Stomach (tissue), 9 donors: ENCODE measurements around the gene BTBD2. TPM values are rescaled to one million over a fixed set of nuclear protein-coding genes. Genes with fewer than 3 reads are reported as not detected.

Source experiments
- DNase-seq, 2 donors: peaks; one replicate each; pipeline versions ENCODE4 v3.0.0 to v3.0.0-alpha.2; 2013 to 2019
- H3K27ac ChIP-seq, 5 donors: fragments of 200-600 bp in 4 of 5; sonication (generic) in 4 of 5; one replicate each; pipeline ENCODE4 v1.5.1; 2013 to 2019; ENCODE audit warnings: mild to moderate bottlenecking in 1 of 5, moderate library complexity in 1 of 5
- H3K27me3 ChIP-seq, 3 donors: fragments of 200-600 bp; sonication (generic); one replicate each; pipeline ENCODE4 v1.5.1; 2017 to 2019; ENCODE audit warnings: mixed run types in 1 of 3
- H3K36me3 ChIP-seq, 4 donors: fragments of 200-600 bp; sonication (generic); 1 replicate in 3 of 4; 2 replicates in 1 of 4; pipeline ENCODE4 v1.5.1; 2016 to 2019
- H3K4me1 ChIP-seq, 4 donors: fragments of 200-600 bp; sonication (generic); one replicate each; pipeline ENCODE4 v1.5.1; 2016 to 2019
- H3K4me3 ChIP-seq, 4 donors: fragments of 200-600 bp; sonication (generic) in 3 of 4; one replicate each; pipeline ENCODE4 v1.5.1; 2016 to 2019; ENCODE audit warnings: mild to moderate bottlenecking in 1 of 4
- H3K9me3 ChIP-seq, 4 donors: fragments of 200-600 bp; sonication (generic); one replicate each; pipeline ENCODE4 v1.5.1; 2016 to 2019
- EP300 ChIP-seq: sonication (generic); formaldehyde crosslinking; IDR thresholded peaks from one replicate; pipeline ENCODE4 v1.6.1; 2017; ENCODE audit warnings: antibody characterized with exemption
- POLR2A ChIP-seq, 4 donors: fragments of 450-650 bp; IDR thresholded peaks; one replicate each; pipeline ENCODE4 v1.6.1; 2016; ENCODE audit warnings: antibody characterized with exemption in 4 of 4, control low read depth in 2 of 4, mild to moderate bottlenecking in 1 of 4, moderate library complexity in 1 of 4
- POLR2AphosphoS5 ChIP-seq, 3 donors: sonication (generic); formaldehyde crosslinking; IDR thresholded peaks; one replicate each; pipeline ENCODE4 v1.6.1; 2016; ENCODE audit warnings: antibody characterized with exemption in 3 of 3
- WGBS, 5 donors: extraction: QIAGEN DNeasy Blood & Tissue Kit in 3 of 5; methylation state at CpG; one replicate each; pipeline versions ENCODE4 v1.1.5 to v1.1.7; 2013 to 2018; 5-methylcytosine and 5-hydroxymethylcytosine counted together
- intact Hi-C: fragments of 100-400 bp; cut with DNase I; formaldehyde crosslinking; loops from one replicate; pipeline ENCODE4 v1.15.1; 2023; ENCODE audit warnings: low total_unique reads
- polyA plus RNA-seq, 3 donors: library from polyadenylated mRNA; stranded (reverse); fragments of 200-250 nt; gene quantifications; one replicate each; pipeline ENCODE4 v1.2.3, GENCODE V29; 2013
- total RNA-seq, 5 donors: library from RNA; depleted of rRNA; stranded (reverse); fragments of >200 nt; gene quantifications; one replicate each; pipeline versions ENCODE4 v1.1.0 to v1.2.3, GENCODE V29; 2014 to 2016
- TF ChIP-seq, protein P1 (sequence below), 7 experiments: fragments of 450-650 bp in 4 of 7; fragments of 200-600 bp in 3 of 7; sonication (generic) in 3 of 7; IDR thresholded peaks; one replicate each; pipeline ENCODE4 v1.5.1; 2016 to 2019; ENCODE audit warnings: antibody characterized with exemption in 7 of 7, control low read depth in 2 of 7, mild to moderate bottlenecking in 1 of 7
- donor health status: healthy with polysubstance abuse.
- donor health status: Bipolar disorder and iron deficiency.
- donor health status: healthy.

Gene BTBD2
- total and polyA plus RNA-seq, 8 donors = 17.9 to 50.2 (median 37.6) TPM

GRCh38 chr19:2032296-2032941 lies 16.9 kb upstream of the BTBD2 start:
- TF ChIP-seq POLR2AphosphoS5 (IDR thresholded peaks at IDR 0.05) (peak; percentile 88 to 96 (median 94)), POLR2A (IDR thresholded peaks at IDR 0.05) (no peak), EP300 (peak; percentile 87)
- peaks cover 38 to 73% (median 54%) of the 10 kb centered on the region in 4 donors for H3K4me1 ChIP-seq
- peaks cover 6 to 11% (median 8%) of the 10 kb centered on the region in 4 donors for H3K9me3 ChIP-seq
- intact Hi-C loops = no loop called here
- DNase-seq = peak; percentile 96 to 98
- peak overlapping the region; percentile 90 to 97 (median 95) for H3K27ac ChIP-seq
- 6 to 11% (median 8%) methylated on average over 18 to 19 of the region's 19 CpGs for WGBS, 5 donors
- peak overlapping the region in 3 of 4 donors; percentile 5 to 29 (median 27) for H3K4me3 ChIP-seq
- H3K36me3 ChIP-seq = no peaks in the 10 kb centered on the region
- H3K27me3 ChIP-seq = no peaks in the 10 kb centered on the region

GRCh38 chr19:2027361-2027760 lies 11.8 kb upstream of the BTBD2 start:
- H3K27ac ChIP-seq = peak overlapping the region in 2 of 5 donors; percentile 2 to 38
- WGBS, 5 donors = 71 to 77% (median 72%) methylated on average over 9 of the region's 9 CpGs
- H3K36me3 ChIP-seq = no peaks in the 10 kb centered on the region
- no peaks in the 10 kb centered on the region for H3K27me3 ChIP-seq
- intact Hi-C loops = no loop called here
- peaks cover 0 to 4% (median 2%) of the 10 kb centered on the region in 4 donors for H3K9me3 ChIP-seq
- no peak overlapping the region for H3K4me3 ChIP-seq
- no peak for TF ChIP-seq POLR2A (IDR thresholded peaks at IDR 0.05)
- TF ChIP-seq, protein P1, sequence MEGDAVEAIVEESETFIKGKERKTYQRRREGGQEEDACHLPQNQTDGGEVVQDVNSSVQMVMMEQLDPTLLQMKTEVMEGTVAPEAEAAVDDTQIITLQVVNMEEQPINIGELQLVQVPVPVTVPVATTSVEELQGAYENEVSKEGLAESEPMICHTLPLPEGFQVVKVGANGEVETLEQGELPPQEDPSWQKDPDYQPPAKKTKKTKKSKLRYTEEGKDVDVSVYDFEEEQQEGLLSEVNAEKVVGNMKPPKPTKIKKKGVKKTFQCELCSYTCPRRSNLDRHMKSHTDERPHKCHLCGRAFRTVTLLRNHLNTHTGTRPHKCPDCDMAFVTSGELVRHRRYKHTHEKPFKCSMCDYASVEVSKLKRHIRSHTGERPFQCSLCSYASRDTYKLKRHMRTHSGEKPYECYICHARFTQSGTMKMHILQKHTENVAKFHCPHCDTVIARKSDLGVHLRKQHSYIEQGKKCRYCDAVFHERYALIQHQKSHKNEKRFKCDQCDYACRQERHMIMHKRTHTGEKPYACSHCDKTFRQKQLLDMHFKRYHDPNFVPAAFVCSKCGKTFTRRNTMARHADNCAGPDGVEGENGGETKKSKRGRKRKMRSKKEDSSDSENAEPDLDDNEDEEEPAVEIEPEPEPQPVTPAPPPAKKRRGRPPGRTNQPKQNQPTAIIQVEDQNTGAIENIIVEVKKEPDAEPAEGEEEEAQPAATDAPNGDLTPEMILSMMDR (IDR thresholded peaks at IDR 0.05) = peak in 1 of 7 experiments; percentile 17
- peaks cover 11 to 44% (median 30%) of the 10 kb centered on the region in 4 donors for H3K4me1 ChIP-seq
- peak in 1 of 2 donors; percentile 19 for DNase-seq

- WGBS, 5 donors = 75 to 86% (median 80%) methylated on average over 10 of the region's 10 CpGs
- peak overlapping the region in 1 of 5 donors; percentile 38 for H3K27ac ChIP-seq
Observed at GRCh38 chr19:2026770-2027169, 11.3 kb upstream of the BTBD2 start.

GRCh38 chr19:2022289-2022688 lies 6.8 kb upstream of the BTBD2 start:
- Histone ChIP-seq H3K9me3 (peaks cover 0 to 4% (median 2%) of the 10 kb centered on the region in 4 donors), H3K4me3 (no peak overlapping the region), H3K4me1 (peaks cover 0 to 13% (median 4%) of the 10 kb centered on the region in 4 donors), H3K27ac (no peak overlapping the region), H3K27me3 (no peaks in the 10 kb centered on the region), H3K36me3 (no peaks in the 10 kb centered on the region)
- TF ChIP-seq, protein P1 (IDR thresholded peaks at IDR 0.05) = no peak
- TF ChIP-seq EP300 = no peak
- no peak for TF ChIP-seq POLR2AphosphoS5 (IDR thresholded peaks at IDR 0.05)
- no peak for TF ChIP-seq POLR2A (IDR thresholded peaks at IDR 0.05)
- WGBS, 5 donors = 92 to 100% (median 97%) methylated on average over 2 of the region's 2 CpGs
- DNase-seq = no peak
- intact Hi-C loops = loop anchor here (5.0 kb wide), 1 partner anchor 50 kb away; no protein-coding TSS in a partner anchor

More at GRCh38 chr19:2026770-2027169, 11.3 kb upstream of the BTBD2 start:
- Histone ChIP-seq H3K36me3 (no peaks in the 10 kb centered on the region), H3K27me3 (no peaks in the 10 kb centered on the region), H3K9me3 (peaks cover 0 to 4% (median 2%) of the 10 kb centered on the region in 4 donors), H3K4me3 (no peak overlapping the region), H3K4me1 (peaks cover 5 to 38% (median 24%) of the 10 kb centered on the region in 4 donors)
- intact Hi-C loops = no loop called here
- TF ChIP-seq, protein P1 (IDR thresholded peaks at IDR 0.05) = no peak
- no peak for TF ChIP-seq EP300
- no peak for DNase-seq
